HepG2 (cell line): ENCODE data around the gene BASP1.

ENCODE experiments used
- CTCF ChIP-seq: sonication (generic); formaldehyde crosslinking; IDR thresholded peaks from 2 replicates; pipeline ENCODE4 v1.5.0; 2020; ENCODE audit warnings: mild to moderate bottlenecking, missing genetic modification reagents, moderate library complexity
- EP300 ChIP-seq, 3 experiments: sonication (generic) in 1 of 3; formaldehyde crosslinking in 1 of 3; IDR thresholded peaks; 2 replicates each; pipeline versions ENCODE4 v1.5.1 to v1.6.1; 2011 to 2020; ENCODE audit warnings: low read depth in 2 of 3, low read length in 2 of 3, borderline replicate concordance in 1 of 3, improper control_type of control experiment in 1 of 3, mild to moderate bottlenecking in 1 of 3, missing genetic modification reagents in 1 of 3, moderate library complexity in 1 of 3
- HDAC2 ChIP-seq: sonication (generic); formaldehyde crosslinking; IDR thresholded peaks from 2 replicates; pipeline ENCODE4 v1.4.0; 2020; ENCODE audit warnings: missing genetic modification reagents
- HNRNPH1 ChIP-seq: fragments of 200-400 bp; formaldehyde crosslinking; optimal IDR thresholded peaks from 2 replicates; pipeline ENCODE3; 2017; ENCODE audit warnings: mild to moderate bottlenecking, low read depth, low read length
- MAX ChIP-seq: IDR thresholded peaks from 2 replicates; pipeline ENCODE4 v1.6.1; 2012; ENCODE audit warnings: inconsistent platforms
- PCBP2 ChIP-seq: fragments of 200-400 bp; formaldehyde crosslinking; optimal IDR thresholded peaks from 2 replicates; pipeline ENCODE3; 2018; ENCODE audit warnings: low read length, low read depth; ENCODE audit not compliant: poor library complexity, severe bottlenecking
- RAD51 ChIP-seq: fragments of 450-650 bp; IDR thresholded peaks from 2 replicates; pipeline ENCODE4 v1.6.1; 2016; ENCODE audit warnings: borderline replicate concordance
- RARG ChIP-seq: sonication (generic); formaldehyde crosslinking; IDR thresholded peaks from 2 replicates; pipeline ENCODE4 v1.4.0; 2020; ENCODE audit warnings: low read depth, mild to moderate bottlenecking, missing genetic modification reagents
- RBFOX2 ChIP-seq: fragments of 200-400 bp; formaldehyde crosslinking; IDR thresholded peaks from 2 replicates; pipeline ENCODE4 v1.6.1; 2017; ENCODE audit warnings: low read depth, mild to moderate bottlenecking, low read length
- TAF1 ChIP-seq: sonication (generic); formaldehyde crosslinking; IDR thresholded peaks from 2 replicates; pipeline ENCODE4 v1.4.0; 2020; ENCODE audit warnings: missing genetic modification reagents
- ZNF3 ChIP-seq: IDR thresholded peaks from 2 replicates; pipeline ENCODE4 v1.7.0; 2017; ENCODE audit warnings: inconsistent platforms
- ZNF350 ChIP-seq: sonication (generic); formaldehyde crosslinking; IDR thresholded peaks from 2 replicates; pipeline ENCODE4 v1.4.0; 2020; ENCODE audit warnings: mild to moderate bottlenecking, low read depth, missing genetic modification reagents, borderline replicate concordance
- ZNF557 ChIP-seq: sonication (generic); formaldehyde crosslinking; IDR thresholded peaks from 2 replicates; pipeline ENCODE4 v1.4.0; 2020; ENCODE audit warnings: missing genetic modification reagents

- TF ChIP-seq PCBP2 (no peak), CTCF (CRISPR knock-in tag) (no peak), ZNF3 (no peak), ZNF350 (CRISPR knock-in tag) (no peak), ZNF557 (no peak), RBFOX2 (no peak), TAF1 (CRISPR knock-in tag) (no peak), RARG (CRISPR knock-in tag) (no peak), MAX (no peak), HDAC2 (CRISPR knock-in tag) (no peak), RAD51 (no peak), HNRNPH1 (no peak), EP300 (IDR thresholded peaks at IDR 0.05; ENCODE audit: low read depth in 2 of 2, low read length in 2 of 2) (no peak), EP300 (CRISPR knock-in tag; IDR thresholded peaks at IDR 0.05; ENCODE audit: borderline replicate concordance) (no peak)
Observed at GRCh38 chr5:17229313-17229712, 11.9 kb downstream of the BASP1 start.
